ENCODE results near the gene SGCG. TPM values are rescaled to one million over a fixed set of nuclear protein-coding genes. Genes with fewer than 3 reads are reported as not detected.

The SGCG gene
- total and polyA plus RNA-seq, 2 of the 4 experiments (the other 2 are of a cell fraction), result under 0.01 TPM; not detected in 1

DNA sequence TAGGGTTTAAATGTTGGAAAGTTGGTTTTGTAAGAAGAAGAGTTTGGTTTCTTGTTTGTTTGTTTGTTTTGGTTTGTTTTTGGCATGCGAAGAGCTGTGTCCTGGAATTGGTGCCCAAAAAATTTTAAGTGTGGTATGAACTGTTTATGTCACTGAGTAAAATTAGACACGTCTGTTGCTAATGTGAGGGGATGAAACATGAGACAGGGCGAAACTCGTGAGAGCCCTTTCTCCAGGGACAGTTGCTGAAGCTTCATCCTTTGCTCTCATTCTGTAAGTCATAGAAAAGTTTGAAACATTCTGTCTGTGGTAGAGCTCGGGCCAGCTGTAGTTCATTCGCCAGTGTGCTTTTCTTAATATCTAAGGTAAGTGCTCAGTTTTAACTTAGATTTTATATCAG, at the start of gene SGCG (continued):
- TF ChIP-seq RFX5 (IDR thresholded peaks at IDR 0.05; ENCODE audit: low read depth, low read length) (no peak), MAZ (IDR thresholded peaks at IDR 0.05; ENCODE audit: borderline replicate concordance, low read depth, low read length) (no peak)

DNA sequence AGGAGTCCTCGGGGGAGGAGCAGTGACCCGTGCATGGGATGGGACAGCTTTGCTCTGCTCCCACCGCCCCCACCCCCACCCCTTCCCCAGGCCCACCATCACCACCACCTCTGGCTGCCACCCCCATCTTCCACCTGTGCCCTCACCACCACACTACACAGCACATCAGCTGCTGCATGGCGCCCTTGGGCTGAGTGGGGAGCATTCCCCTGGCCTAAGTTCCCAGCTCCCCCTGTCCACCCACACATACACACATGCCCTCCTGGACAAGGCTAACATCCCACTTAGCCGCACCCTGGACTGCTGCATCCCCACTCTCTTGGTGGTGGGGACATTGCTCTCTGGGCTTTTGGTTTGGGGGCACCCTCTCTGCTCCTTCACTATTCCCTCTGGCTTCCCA, 46.2 kb upstream of the SGCG start:
- in situ Hi-C loops (cut with MboI; ENCODE audit: low sequenced_read_pairs), result no loop called here
- Histone ChIP-seq H2BK120ac (ENCODE audit: low read depth, low read length) (no peak overlapping the region), H3K27me3 (ENCODE audit: control insufficient read depth, insufficient read depth, low read length) (peaks cover 2% of the 10 kb centered on the region; the same call in 1 of the 2 replicates), H2BK15ac (ENCODE audit: low read depth, low read length) (no peak overlapping the region), H3K4me1 (ENCODE audit: control insufficient read depth, insufficient read depth, low read length) (no peaks in the 10 kb centered on the region), H3K9ac (ENCODE audit: low read depth, low read length) (no peak overlapping the region), H2BK20ac (ENCODE audit: low read depth, low read length) (no peak overlapping the region), H4K5ac (ENCODE audit: low read depth, low read length) (no peak overlapping the region), H3K23ac (ENCODE audit: low read depth, low read length) (no peak overlapping the region), H3K4ac (ENCODE audit: low read depth, low read length) (no peak overlapping the region), H3K14ac (replicated peaks; ENCODE audit: low read depth, low read length) (no peak overlapping the region), H3K4me2 (ENCODE audit: low read depth, low read length) (no peak overlapping the region), H4K20me1 (ENCODE audit: insufficient read depth, low read length) (no peaks in the 10 kb centered on the region), H3K9me1 (ENCODE audit: insufficient read depth, low read length) (no peaks in the 10 kb centered on the region), H3K9me3 (ENCODE audit: control insufficient read depth, insufficient read depth, low read length) (no peaks in the 10 kb centered on the region), H3K56ac (ENCODE audit: extremely low read depth, insufficient read depth, low read length) (no peak overlapping the region), H3K79me1 (ENCODE audit: low read depth in 1 of 2, low read length in 2 of 2) (no peaks in the 10 kb centered on the region), H3K27ac (ENCODE audit: insufficient read depth, low read length) (no peak overlapping the region), H2AK9ac (replicated peaks; ENCODE audit: low read depth, low read length, poor library complexity) (no peak overlapping the region), H3K4me3 (ENCODE audit: insufficient read depth, low read depth, low read length) (no peak overlapping the region), H3K18ac (ENCODE audit: low read depth, low read length) (no peak overlapping the region), H4K91ac (ENCODE audit: insufficient read depth, low read depth, low read length) (no peak overlapping the region), H3K36me3 (ENCODE audit: control insufficient read depth, insufficient read depth, low read length) (no peaks in the 10 kb centered on the region), H2AK5ac (ENCODE audit: low read depth, low read length) (no peak overlapping the region), H4K8ac (ENCODE audit: low read depth in 2 of 2, low read length in 2 of 2) (no peak overlapping the region), H2AFZ (replicated peaks; ENCODE audit: low read length, poor library complexity) (no peak overlapping the region), H2BK5ac (ENCODE audit: low read depth, low read length, poor library complexity, severe bottlenecking) (no peak overlapping the region)
- intact Hi-C loops (cut with micrococcal nuclease), result no loop called here
- DNase-seq (no peak), ATAC-seq (ENCODE audit: low read depth) (no peak)
- dilution Hi-C loops (cut with HindIII; ENCODE audit: low sequenced_read_pairs, unreplicated experiment), result no loop called here
- BruUV-seq (replicated peaks), result no TSS peak
- CTCF ChIA-PET, result no interaction called here
- POLR2A ChIA-PET (ENCODE audit: unreplicated experiment), result no interaction called here
- whole genome bisulfite sequencing, 2 experiments (ENCODE audit: extremely low coverage in 2 of 2, insufficient read length in 1 of 2), result no CpG with 5 or more reads among the region's 5 CpGs
- no peak for TF ChIP-seq FOS (IDR thresholded peaks at IDR 0.05; ENCODE audit: low read depth, low read length)
- TF ChIP-seq MAFK (IDR thresholded peaks at IDR 0.05; ENCODE audit: low read depth, low read length), result no peak
- TF ChIP-seq, protein P1, sequence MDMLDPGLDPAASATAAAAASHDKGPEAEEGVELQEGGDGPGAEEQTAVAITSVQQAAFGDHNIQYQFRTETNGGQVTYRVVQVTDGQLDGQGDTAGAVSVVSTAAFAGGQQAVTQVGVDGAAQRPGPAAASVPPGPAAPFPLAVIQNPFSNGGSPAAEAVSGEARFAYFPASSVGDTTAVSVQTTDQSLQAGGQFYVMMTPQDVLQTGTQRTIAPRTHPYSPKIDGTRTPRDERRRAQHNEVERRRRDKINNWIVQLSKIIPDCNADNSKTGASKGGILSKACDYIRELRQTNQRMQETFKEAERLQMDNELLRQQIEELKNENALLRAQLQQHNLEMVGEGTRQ (IDR thresholded peaks at IDR 0.05; ENCODE audit: low read depth, low read length), result no peak
- TF ChIP-seq, protein P2, sequence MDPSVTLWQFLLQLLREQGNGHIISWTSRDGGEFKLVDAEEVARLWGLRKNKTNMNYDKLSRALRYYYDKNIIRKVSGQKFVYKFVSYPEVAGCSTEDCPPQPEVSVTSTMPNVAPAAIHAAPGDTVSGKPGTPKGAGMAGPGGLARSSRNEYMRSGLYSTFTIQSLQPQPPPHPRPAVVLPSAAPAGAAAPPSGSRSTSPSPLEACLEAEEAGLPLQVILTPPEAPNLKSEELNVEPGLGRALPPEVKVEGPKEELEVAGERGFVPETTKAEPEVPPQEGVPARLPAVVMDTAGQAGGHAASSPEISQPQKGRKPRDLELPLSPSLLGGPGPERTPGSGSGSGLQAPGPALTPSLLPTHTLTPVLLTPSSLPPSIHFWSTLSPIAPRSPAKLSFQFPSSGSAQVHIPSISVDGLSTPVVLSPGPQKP (IDR thresholded peaks at IDR 0.05; ENCODE audit: borderline replicate concordance, low read depth, low read length), result no peak
- TF ChIP-seq MAZ (IDR thresholded peaks at IDR 0.05; ENCODE audit: borderline replicate concordance, low read depth, low read length), result no peak
- no peak for TF ChIP-seq SMC3 (IDR thresholded peaks at IDR 0.05; ENCODE audit: low read depth, low read length)
- no peak for TF ChIP-seq CHD1 (IDR thresholded peaks at IDR 0.05; ENCODE audit: low read depth, low read length)
- no peak for TF ChIP-seq POLR2A (IDR thresholded peaks at IDR 0.05; ENCODE audit: low read depth, low read length)
- no peak for TF ChIP-seq CEBPB (IDR thresholded peaks at IDR 0.05; ENCODE audit: low read depth, low read length)
- TF ChIP-seq, protein P3, sequence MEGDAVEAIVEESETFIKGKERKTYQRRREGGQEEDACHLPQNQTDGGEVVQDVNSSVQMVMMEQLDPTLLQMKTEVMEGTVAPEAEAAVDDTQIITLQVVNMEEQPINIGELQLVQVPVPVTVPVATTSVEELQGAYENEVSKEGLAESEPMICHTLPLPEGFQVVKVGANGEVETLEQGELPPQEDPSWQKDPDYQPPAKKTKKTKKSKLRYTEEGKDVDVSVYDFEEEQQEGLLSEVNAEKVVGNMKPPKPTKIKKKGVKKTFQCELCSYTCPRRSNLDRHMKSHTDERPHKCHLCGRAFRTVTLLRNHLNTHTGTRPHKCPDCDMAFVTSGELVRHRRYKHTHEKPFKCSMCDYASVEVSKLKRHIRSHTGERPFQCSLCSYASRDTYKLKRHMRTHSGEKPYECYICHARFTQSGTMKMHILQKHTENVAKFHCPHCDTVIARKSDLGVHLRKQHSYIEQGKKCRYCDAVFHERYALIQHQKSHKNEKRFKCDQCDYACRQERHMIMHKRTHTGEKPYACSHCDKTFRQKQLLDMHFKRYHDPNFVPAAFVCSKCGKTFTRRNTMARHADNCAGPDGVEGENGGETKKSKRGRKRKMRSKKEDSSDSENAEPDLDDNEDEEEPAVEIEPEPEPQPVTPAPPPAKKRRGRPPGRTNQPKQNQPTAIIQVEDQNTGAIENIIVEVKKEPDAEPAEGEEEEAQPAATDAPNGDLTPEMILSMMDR (conservative IDR thresholded peaks at IDR 0.05; ENCODE audit: low read depth, low read length), result no peak
